Activated CD4-positive, alpha-beta T cell treated with anti-CD3 and anti-CD28 coated beads for 36 hours (primary cell): ENCODE results near the gene UST. TPM values are rescaled to one million over a fixed set of nuclear protein-coding genes. Genes with fewer than 3 reads are reported as not detected.
A peak's percentile ranks its signal among the peaks of the same experiment; 100 is the strongest.

ENCODE experiments used
- ATAC-seq: fragments of 200-7000 bp; cut with Tn5 transposase; one replicate; pipeline ENCODE4 v1.10.0; 2021; ENCODE audit warnings: mild to moderate bottlenecking, moderate library complexity
- CTCF ChIA-PET: fragments of 350-600 bp; sonication (Branson Sonifier 250); formaldehyde crosslinking; loops from one replicate; lab custom pipeline; 2021; ENCODE audit warnings: antibody characterized with exemption; lab: Charles Lee
- POLR2A ChIA-PET: fragments of 350-600 bp; sonication (Branson Sonifier 250); formaldehyde crosslinking; loops from one replicate; lab custom pipeline; 2021; ENCODE audit warnings: antibody characterized with exemption, inconsistent platforms; lab: Charles Lee
- DNase-seq: peaks from one replicate; pipeline ENCODE4 v3.0.0-alpha.2; 2020
- H3K27ac Mint-ChIP-seq: one replicate; pipeline ENCODE4 v1.8.0; 2021; ENCODE audit warnings: mixed read lengths
- H3K27me3 Mint-ChIP-seq: one replicate; pipeline ENCODE4 v1.8.0; 2021; ENCODE audit warnings: mixed read lengths
- H3K36me3 Mint-ChIP-seq: one replicate; pipeline ENCODE4 v1.8.0; 2021; ENCODE audit warnings: low read depth, mixed read lengths
- H3K4me1 Mint-ChIP-seq: one replicate; pipeline ENCODE4 v1.8.0; 2021; ENCODE audit warnings: mixed read lengths
- H3K4me3 Mint-ChIP-seq: one replicate; pipeline ENCODE4 v1.8.0; 2021; ENCODE audit warnings: mild to moderate bottlenecking, moderate library complexity, mixed read lengths
- H3K9me3 Mint-ChIP-seq: one replicate; pipeline ENCODE4 v1.8.0; 2021; ENCODE audit warnings: low read depth, mixed read lengths
- intact Hi-C, 2 experiments: fragments of 100-400 bp; cut with DNase I in 1 of 2; cut with micrococcal nuclease in 1 of 2; formaldehyde crosslinking; loops; one replicate each; pipeline versions ENCODE4 v1.14.2 to v1.15.1; 2022 to 2024; cut with DNase I, micrococcal nuclease
- total RNA-seq, 2 experiments: library from RNA; stranded (reverse); gene quantifications; one replicate each; pipeline ENCODE4 v1.2.3, GENCODE V29; 2021

Gene UST
- total RNA-seq, result 1 to 10 TPM; 2.2 to 2.8 TPM

GRCh38 chr6:148746363-148747144 is at the start of gene UST:
TSS of gene UST (plus strand) at chr6:148747030. CDS start at chr6:148747431, 401 bp downstream.
- H3K9me3 Mint-ChIP-seq, result no peaks in the 10 kb centered on the region
- H3K36me3 Mint-ChIP-seq, result no peaks in the 10 kb centered on the region
- H3K27ac Mint-ChIP-seq, result peak within 1 kb of the TSS; percentile 69
- peak within 1 kb of the TSS; percentile 87 for H3K4me3 Mint-ChIP-seq
- ChIA-PET POLR2A (interaction anchor here (1.0 to 1.1 kb wide), 2 partner anchors 11 to 35 kb away, joined by 3 read pairs; no protein-coding TSS in a partner anchor), CTCF (interaction anchor here (0.7 to 2.5 kb wide), 2 partner anchors 11 to 187 kb away, joined by 5 to 15 read pairs; no protein-coding TSS in a partner anchor)
- intact Hi-C loops, result loop anchor here (1.0 to 5.0 kb wide), 6 partner anchors 15 to 686 kb away; no protein-coding TSS in a partner anchor
- DNase-seq (peak; percentile 79), ATAC-seq (peak; percentile 59)
- peaks cover 40% of the 10 kb centered on the region for H3K27me3 Mint-ChIP-seq
- H3K4me1 Mint-ChIP-seq, result peaks cover 23% of the 10 kb centered on the region

- DNase-seq (no peak), ATAC-seq (no peak)
- no peaks in the 10 kb centered on the region for H3K36me3 Mint-ChIP-seq
- H3K27me3 Mint-ChIP-seq, result no peaks in the 10 kb centered on the region
- POLR2A ChIA-PET, result no interaction called here
- intact Hi-C loops, result no loop called here
- CTCF ChIA-PET, result no interaction called here
- no peak overlapping the region for H3K4me3 Mint-ChIP-seq
- peaks cover 9% of the 10 kb centered on the region for H3K4me1 Mint-ChIP-seq
- H3K9me3 Mint-ChIP-seq, result peaks cover 3% of the 10 kb centered on the region
- no peak overlapping the region for H3K27ac Mint-ChIP-seq
These were observed 48.9 kb upstream of the UST start for GRCh38 chr6:148697895-148698440.

- Mint-ChIP-seq H3K9me3 (peaks cover 8% of the 10 kb centered on the region), H3K36me3 (no peaks in the 10 kb centered on the region), H3K4me3 (no peak overlapping the region), H3K4me1 (peaks cover 9% of the 10 kb centered on the region), H3K27ac (no peak overlapping the region), H3K27me3 (no peaks in the 10 kb centered on the region)
- CTCF ChIA-PET, result no interaction called here
- POLR2A ChIA-PET, result no interaction called here
- intact Hi-C loops, result no loop called here
- DNase-seq (no peak), ATAC-seq (no peak)
These were observed 48.1 kb upstream of the UST start for GRCh38 chr6:148698671-148699180.

- peaks cover 9% of the 10 kb centered on the region for H3K4me1 Mint-ChIP-seq
- intact Hi-C loops, result no loop called here
- H3K27ac Mint-ChIP-seq, result no peak overlapping the region
- ATAC-seq (no peak), DNase-seq (no peak)
- H3K27me3 Mint-ChIP-seq, result no peaks in the 10 kb centered on the region
- peak overlapping the region; percentile 54 for H3K4me3 Mint-ChIP-seq
- ChIA-PET CTCF (interaction anchor here (0.6 kb wide), 1 partner anchor 17 kb away, joined by 3 read pairs; no protein-coding TSS in a partner anchor), POLR2A (no interaction called here)
- no peaks in the 10 kb centered on the region for H3K36me3 Mint-ChIP-seq
- H3K9me3 Mint-ChIP-seq, result peaks cover 8% of the 10 kb centered on the region
These were observed 46.6 kb upstream of the UST start for GRCh38 chr6:148700047-148700715.

GRCh38 chr6:148700741-148701311 is 46.0 kb upstream of the UST start:
- H3K27ac Mint-ChIP-seq, result peak overlapping the region; percentile 64
- ChIA-PET POLR2A (no interaction called here), CTCF (no interaction called here)
- no peaks in the 10 kb centered on the region for H3K36me3 Mint-ChIP-seq
- DNase-seq (peak; percentile 24), ATAC-seq (peak; percentile 61)
- H3K9me3 Mint-ChIP-seq, result peaks cover 8% of the 10 kb centered on the region
- intact Hi-C loops, result no loop called here
- no peaks in the 10 kb centered on the region for H3K27me3 Mint-ChIP-seq
- peak overlapping the region; percentile 54 for H3K4me3 Mint-ChIP-seq
- H3K4me1 Mint-ChIP-seq, result peaks cover 9% of the 10 kb centered on the region

- intact Hi-C loops, result no loop called here
- no peak overlapping the region for H3K27ac Mint-ChIP-seq
- DNase-seq, result no peak
- no peak for ATAC-seq
- no peaks in the 10 kb centered on the region for H3K27me3 Mint-ChIP-seq
- H3K4me1 Mint-ChIP-seq, result peaks cover 9% of the 10 kb centered on the region
- POLR2A ChIA-PET, result no interaction called here
- no peaks in the 10 kb centered on the region for H3K36me3 Mint-ChIP-seq
- peaks cover 8% of the 10 kb centered on the region for H3K9me3 Mint-ChIP-seq
- CTCF ChIA-PET, result no interaction called here
- H3K4me3 Mint-ChIP-seq, result peak overlapping the region; percentile 54
These were observed 45.5 kb upstream of the UST start for GRCh38 chr6:148701375-148701774.

- ATAC-seq (no peak), DNase-seq (no peak)
- no peak overlapping the region for H3K27ac Mint-ChIP-seq
- intact Hi-C loops, result no loop called here
- H3K27me3 Mint-ChIP-seq, result no peaks in the 10 kb centered on the region
- ChIA-PET CTCF (no interaction called here), POLR2A (no interaction called here)
- H3K36me3 Mint-ChIP-seq, result no peaks in the 10 kb centered on the region
- H3K9me3 Mint-ChIP-seq, result peaks cover 8% of the 10 kb centered on the region
- H3K4me3 Mint-ChIP-seq, result no peak overlapping the region
- H3K4me1 Mint-ChIP-seq, result peaks cover 9% of the 10 kb centered on the region
These were observed 42.9 kb upstream of the UST start for GRCh38 chr6:148703900-148704299.

GRCh38 chr6:148704400-148705246 is 42.2 kb upstream of the UST start:
- intact Hi-C loops, result no loop called here
- DNase-seq, result no peak
- ChIA-PET CTCF (no interaction called here), POLR2A (no interaction called here)
- Mint-ChIP-seq H3K4me1 (peaks cover 9% of the 10 kb centered on the region), H3K4me3 (no peak overlapping the region), H3K27ac (no peak overlapping the region), H3K36me3 (no peaks in the 10 kb centered on the region), H3K27me3 (no peaks in the 10 kb centered on the region), H3K9me3 (peaks cover 8% of the 10 kb centered on the region)
- ATAC-seq, result no peak

- ChIA-PET CTCF (no interaction called here), POLR2A (no interaction called here)
- H3K4me1 Mint-ChIP-seq, result peaks cover 8% of the 10 kb centered on the region
- no peak overlapping the region for H3K27ac Mint-ChIP-seq
- H3K4me3 Mint-ChIP-seq, result no peak overlapping the region
- intact Hi-C loops, result no loop called here
- peaks cover 1% of the 10 kb centered on the region for H3K36me3 Mint-ChIP-seq
- H3K27me3 Mint-ChIP-seq, result no peaks in the 10 kb centered on the region
- DNase-seq (no peak), ATAC-seq (no peak)
- peaks cover 2% of the 10 kb centered on the region for H3K9me3 Mint-ChIP-seq
These were observed 38.1 kb upstream of the UST start for GRCh38 chr6:148708707-148709106.

- peaks cover 8% of the 10 kb centered on the region for H3K4me1 Mint-ChIP-seq
- intact Hi-C loops, result no loop called here
- H3K27me3 Mint-ChIP-seq, result no peaks in the 10 kb centered on the region
- ChIA-PET POLR2A (no interaction called here), CTCF (no interaction called here)
- no peak overlapping the region for H3K27ac Mint-ChIP-seq
- ATAC-seq (no peak), DNase-seq (no peak)
- H3K4me3 Mint-ChIP-seq, result no peak overlapping the region
- peaks cover 2% of the 10 kb centered on the region for H3K9me3 Mint-ChIP-seq
- H3K36me3 Mint-ChIP-seq, result peaks cover 1% of the 10 kb centered on the region
These were observed 37.3 kb upstream of the UST start for GRCh38 chr6:148709577-148709976.
